HepG2 (cell line): ENCODE results near the gene NAA16. TPM values are rescaled to one million over a fixed set of nuclear protein-coding genes. Genes with fewer than 3 reads are reported as not detected.

Experiments
- ATRX ChIP-seq: sonication (generic); formaldehyde crosslinking; IDR thresholded peaks from 2 replicates; pipeline ENCODE4 v1.4.0; 2020; ENCODE audit warnings: missing genetic modification reagents, borderline replicate concordance
- HNRNPH1 ChIP-seq: fragments of 200-400 bp; formaldehyde crosslinking; optimal IDR thresholded peaks from 2 replicates; pipeline ENCODE3; 2017; ENCODE audit warnings: mild to moderate bottlenecking, low read depth, low read length
- RNF219 ChIP-seq: sonication (generic); formaldehyde crosslinking; IDR thresholded peaks from 2 replicates; pipeline ENCODE4 v1.5.0; 2020; ENCODE audit warnings: mild to moderate bottlenecking, missing genetic modification reagents
- SIX4 ChIP-seq: sonication (generic); formaldehyde crosslinking; IDR thresholded peaks from 2 replicates; pipeline ENCODE4 v1.4.0; 2020; ENCODE audit warnings: missing genetic modification reagents
- TMF1 ChIP-seq: sonication (generic); formaldehyde crosslinking; IDR thresholded peaks from 2 replicates; pipeline ENCODE4 v1.8.1; 2022; ENCODE audit warnings: low read depth, missing genetic modification reagents
- WIZ ChIP-seq: sonication (generic); formaldehyde crosslinking; IDR thresholded peaks from 2 replicates; pipeline ENCODE4 v1.5.1; 2020; ENCODE audit warnings: mild to moderate bottlenecking, missing genetic modification reagents
- ZBTB3 ChIP-seq: sonication (generic); formaldehyde crosslinking; IDR thresholded peaks from 2 replicates; pipeline ENCODE4 v1.4.0; 2020; ENCODE audit warnings: low read depth, mild to moderate bottlenecking, moderate library complexity, missing genetic modification reagents, borderline replicate concordance
- ZNF354B ChIP-seq: sonication (generic); formaldehyde crosslinking; IDR thresholded peaks from 2 replicates; pipeline ENCODE4 v1.8.0; 2022; ENCODE audit warnings: mild to moderate bottlenecking, missing genetic modification reagents
- ZNF431 ChIP-seq: sonication (generic); formaldehyde crosslinking; IDR thresholded peaks from 2 replicates; pipeline ENCODE4 v1.9.0; 2022; ENCODE audit warnings: missing genetic modification reagents, low read depth, mild to moderate bottlenecking, borderline replicate concordance
- ZNF841 ChIP-seq: sonication (generic); formaldehyde crosslinking; IDR thresholded peaks from 2 replicates; pipeline ENCODE4 v1.8.1; 2023; ENCODE audit warnings: missing genetic modification reagents, borderline replicate concordance
- ZSCAN12 ChIP-seq: sonication (generic); formaldehyde crosslinking; IDR thresholded peaks from 2 replicates; pipeline ENCODE4 v1.9.0; 2021; ENCODE audit warnings: mild to moderate bottlenecking, missing genetic modification reagents
- polyA plus RNA-seq, 8 experiments: library from polyadenylated mRNA; depleted of rRNA in 3 of 8; stranded (reverse) in 7 of 8; unstranded in 1 of 8; fragments of >200 nt; fragmentation: Illumina TruSeq in 4 of 8; extraction: Trizol in 4 of 8; gene quantifications; 2 replicates each; pipeline versions ENCODE4 v1.2.1 to v1.2.3, GENCODE V29; 2011 to 2016; ENCODE audit warnings: low read depth in 4 of 8, missing spikeins in 1 of 8, mixed read lengths in 1 of 8; ENCODE audit not compliant: insufficient read depth in 1 of 8
- total RNA-seq, 5 experiments: library from RNA; depleted of rRNA; stranded (reverse); fragments of >200 nt; fragmentation: Illumina TruSeq; extraction: Trizol; gene quantifications; 2 replicates each; pipeline ENCODE4 v1.2.3, GENCODE V29; 2016; ENCODE audit warnings: low read depth in 1 of 5
- TF ChIP-seq, protein P1 (sequence below): sonication (generic); formaldehyde crosslinking; IDR thresholded peaks from 2 replicates; pipeline ENCODE4 v1.4.0; 2020; ENCODE audit warnings: mild to moderate bottlenecking, missing genetic modification reagents
- TF ChIP-seq, protein P2 (sequence below): sonication (generic); formaldehyde crosslinking; conservative IDR thresholded peaks from 2 replicates; pipeline ENCODE4 v1.4.0; 2020; ENCODE audit warnings: mild to moderate bottlenecking, missing genetic modification reagents, moderate library complexity
- TF ChIP-seq, protein P3 (sequence below), 2 experiments: fragments of 450-650 bp in 1 of 2; sonication (generic) in 1 of 2; formaldehyde crosslinking in 1 of 2; IDR thresholded peaks; 2 replicates each; pipeline versions ENCODE4 v1.6.1 to v1.8.0; 2016 to 2022; ENCODE audit warnings: antibody characterized with exemption in 1 of 2, mild to moderate bottlenecking in 1 of 2, missing genetic modification reagents in 1 of 2

The NAA16 gene
- total and polyA plus RNA-seq, 2 of the 13 experiments (the other 11 are each of a cell fraction or from before 2014, with no cell fraction given) = 9.2 to 15.1 TPM

- TF ChIP-seq, protein P1, sequence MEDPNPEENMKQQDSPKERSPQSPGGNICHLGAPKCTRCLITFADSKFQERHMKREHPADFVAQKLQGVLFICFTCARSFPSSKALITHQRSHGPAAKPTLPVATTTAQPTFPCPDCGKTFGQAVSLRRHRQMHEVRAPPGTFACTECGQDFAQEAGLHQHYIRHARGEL = no peak
- TF ChIP-seq, protein P2, sequence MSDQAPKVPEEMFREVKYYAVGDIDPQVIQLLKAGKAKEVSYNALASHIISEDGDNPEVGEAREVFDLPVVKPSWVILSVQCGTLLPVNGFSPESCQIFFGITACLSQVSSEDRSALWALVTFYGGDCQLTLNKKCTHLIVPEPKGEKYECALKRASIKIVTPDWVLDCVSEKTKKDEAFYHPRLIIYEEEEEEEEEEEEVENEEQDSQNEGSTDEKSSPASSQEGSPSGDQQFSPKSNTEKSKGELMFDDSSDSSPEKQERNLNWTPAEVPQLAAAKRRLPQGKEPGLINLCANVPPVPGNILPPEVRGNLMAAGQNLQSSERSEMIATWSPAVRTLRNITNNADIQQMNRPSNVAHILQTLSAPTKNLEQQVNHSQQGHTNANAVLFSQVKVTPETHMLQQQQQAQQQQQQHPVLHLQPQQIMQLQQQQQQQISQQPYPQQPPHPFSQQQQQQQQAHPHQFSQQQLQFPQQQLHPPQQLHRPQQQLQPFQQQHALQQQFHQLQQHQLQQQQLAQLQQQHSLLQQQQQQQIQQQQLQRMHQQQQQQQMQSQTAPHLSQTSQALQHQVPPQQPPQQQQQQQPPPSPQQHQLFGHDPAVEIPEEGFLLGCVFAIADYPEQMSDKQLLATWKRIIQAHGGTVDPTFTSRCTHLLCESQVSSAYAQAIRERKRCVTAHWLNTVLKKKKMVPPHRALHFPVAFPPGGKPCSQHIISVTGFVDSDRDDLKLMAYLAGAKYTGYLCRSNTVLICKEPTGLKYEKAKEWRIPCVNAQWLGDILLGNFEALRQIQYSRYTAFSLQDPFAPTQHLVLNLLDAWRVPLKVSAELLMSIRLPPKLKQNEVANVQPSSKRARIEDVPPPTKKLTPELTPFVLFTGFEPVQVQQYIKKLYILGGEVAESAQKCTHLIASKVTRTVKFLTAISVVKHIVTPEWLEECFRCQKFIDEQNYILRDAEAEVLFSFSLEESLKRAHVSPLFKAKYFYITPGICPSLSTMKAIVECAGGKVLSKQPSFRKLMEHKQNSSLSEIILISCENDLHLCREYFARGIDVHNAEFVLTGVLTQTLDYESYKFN (CRISPR knock-in tag) = no peak; the same call in 1 of the 2 replicates
- TF ChIP-seq HNRNPH1 (no peak), ZNF354B (CRISPR knock-in tag) (no peak), ZNF841 (CRISPR knock-in tag) (no peak), TMF1 (CRISPR knock-in tag) (no peak), WIZ (CRISPR knock-in tag) (no peak), ZBTB3 (CRISPR knock-in tag) (no peak), ZNF431 (CRISPR knock-in tag) (no peak), ATRX (CRISPR knock-in tag) (no peak), SIX4 (CRISPR knock-in tag) (no peak), ZSCAN12 (CRISPR knock-in tag) (no peak), RNF219 (no peak)
- TF ChIP-seq, protein P3, sequence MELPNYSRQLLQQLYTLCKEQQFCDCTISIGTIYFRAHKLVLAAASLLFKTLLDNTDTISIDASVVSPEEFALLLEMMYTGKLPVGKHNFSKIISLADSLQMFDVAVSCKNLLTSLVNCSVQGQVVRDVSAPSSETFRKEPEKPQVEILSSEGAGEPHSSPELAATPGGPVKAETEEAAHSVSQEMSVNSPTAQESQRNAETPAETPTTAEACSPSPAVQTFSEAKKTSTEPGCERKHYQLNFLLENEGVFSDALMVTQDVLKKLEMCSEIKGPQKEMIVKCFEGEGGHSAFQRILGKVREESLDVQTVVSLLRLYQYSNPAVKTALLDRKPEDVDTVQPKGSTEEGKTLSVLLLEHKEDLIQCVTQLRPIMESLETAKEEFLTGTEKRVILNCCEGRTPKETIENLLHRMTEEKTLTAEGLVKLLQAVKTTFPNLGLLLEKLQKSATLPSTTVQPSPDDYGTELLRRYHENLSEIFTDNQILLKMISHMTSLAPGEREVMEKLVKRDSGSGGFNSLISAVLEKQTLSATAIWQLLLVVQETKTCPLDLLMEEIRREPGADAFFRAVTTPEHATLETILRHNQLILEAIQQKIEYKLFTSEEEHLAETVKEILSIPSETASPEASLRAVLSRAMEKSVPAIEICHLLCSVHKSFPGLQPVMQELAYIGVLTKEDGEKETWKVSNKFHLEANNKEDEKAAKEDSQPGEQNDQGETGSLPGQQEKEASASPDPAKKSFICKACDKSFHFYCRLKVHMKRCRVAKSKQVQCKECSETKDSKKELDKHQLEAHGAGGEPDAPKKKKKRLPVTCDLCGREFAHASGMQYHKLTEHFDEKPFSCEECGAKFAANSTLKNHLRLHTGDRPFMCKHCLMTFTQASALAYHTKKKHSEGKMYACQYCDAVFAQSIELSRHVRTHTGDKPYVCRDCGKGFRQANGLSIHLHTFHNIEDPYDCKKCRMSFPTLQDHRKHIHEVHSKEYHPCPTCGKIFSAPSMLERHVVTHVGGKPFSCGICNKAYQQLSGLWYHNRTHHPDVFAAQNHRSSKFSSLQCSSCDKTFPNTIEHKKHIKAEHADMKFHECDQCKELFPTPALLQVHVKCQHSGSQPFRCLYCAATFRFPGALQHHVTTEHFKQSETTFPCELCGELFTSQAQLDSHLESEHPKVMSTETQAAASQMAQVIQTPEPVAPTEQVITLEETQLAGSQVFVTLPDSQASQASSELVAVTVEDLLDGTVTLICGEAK (IDR thresholded peaks at IDR 0.05) = no peak
- TF ChIP-seq, protein P3 (CRISPR knock-in tag; IDR thresholded peaks at IDR 0.05) = no peak
Observed at GRCh38 chr13:41310963-41311405, at the start of gene NAA16 (continued).
